HUES64 (cell line): ENCODE results near the gene ADAMTS16.

Source experiments
- H3K27ac ChIP-seq: 2 replicates; pipeline ENCODE4 v1.7.0; 2013; ENCODE audit warnings: low read depth, low read length, inconsistent platforms
- H3K27me3 ChIP-seq: 2 replicates; pipeline ENCODE4 v1.6.1; 2013; ENCODE audit warnings: mild to moderate bottlenecking, low read length; ENCODE audit not compliant: insufficient read depth
- H3K36me3 ChIP-seq: 2 replicates; pipeline ENCODE4 v1.6.1; 2013; ENCODE audit warnings: mild to moderate bottlenecking, low read length; ENCODE audit not compliant: insufficient read depth
- H3K4me1 ChIP-seq: 2 replicates; pipeline ENCODE4 v1.6.1; 2013; ENCODE audit warnings: mild to moderate bottlenecking, low read length, moderate library complexity; ENCODE audit not compliant: insufficient read depth
- H3K4me3 ChIP-seq: 2 replicates; pipeline ENCODE4 v1.5.1; 2013; ENCODE audit warnings: mild to moderate bottlenecking, low read length, moderate library complexity
- H3K9ac ChIP-seq: 2 replicates; pipeline ENCODE4 v1.6.1; 2013; ENCODE audit warnings: mild to moderate bottlenecking, low read depth, low read length
- H3K9me3 ChIP-seq: 2 replicates; pipeline ENCODE4 v1.6.1; 2013; ENCODE audit warnings: low read depth, low read length; ENCODE audit not compliant: insufficient read depth
- WGBS: fragments of 150-250, 120-280 bp; methylation state at CpG from one replicate; pipeline ENCODE4 v1.1.7; 2013; ENCODE audit warnings: missing lambda C conversion rate; 5-methylcytosine and 5-hydroxymethylcytosine counted together

ADAMTS16 gene

DNA sequence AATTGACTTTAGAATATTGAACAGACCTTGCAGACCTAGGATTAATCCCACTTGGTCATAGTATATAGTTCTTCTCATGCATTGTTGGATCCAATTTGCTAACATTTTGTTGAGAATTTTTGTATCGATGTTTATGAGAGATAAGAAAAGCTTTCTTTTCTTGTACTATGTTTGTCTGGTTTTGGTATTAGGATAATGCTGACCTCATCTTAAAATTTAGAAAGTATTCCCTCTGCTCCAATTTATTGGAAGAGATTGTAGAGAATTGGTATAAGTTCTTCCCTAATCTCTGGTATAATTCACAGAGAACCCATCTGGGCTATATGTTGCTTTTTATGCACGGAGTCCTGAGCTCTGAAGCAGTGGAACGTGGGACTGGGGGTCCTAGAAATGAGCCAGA is 67.7 kb downstream of the ADAMTS16 start:
- Histone ChIP-seq H3K4me3 (no peak overlapping the region), H3K4me1 (no peaks in the 10 kb centered on the region), H3K27me3 (no peaks in the 10 kb centered on the region), H3K27ac (no peak overlapping the region), H3K9me3 (no peaks in the 10 kb centered on the region), H3K36me3 (peaks cover 31% of the 10 kb centered on the region), H3K9ac (no peak overlapping the region)
- WGBS = 98% methylated on average over 3 of the region's 3 CpGs

GRCh38 chr5:5209089-5209488 is 69.0 kb downstream of the ADAMTS16 start:
- no peak overlapping the region for H3K27ac ChIP-seq
- 93% methylated on average over 5 of the region's 5 CpGs for WGBS
- H3K4me1 ChIP-seq = no peaks in the 10 kb centered on the region
- no peak overlapping the region for H3K9ac ChIP-seq
- H3K4me3 ChIP-seq = no peak overlapping the region
- H3K9me3 ChIP-seq = no peaks in the 10 kb centered on the region
- no peaks in the 10 kb centered on the region for H3K27me3 ChIP-seq
- H3K36me3 ChIP-seq = peaks cover 19% of the 10 kb centered on the region

GRCh38 chr5:5209510-5210286 is 69.6 kb downstream of the ADAMTS16 start:
- H3K27me3 ChIP-seq = no peaks in the 10 kb centered on the region
- 92% methylated on average over 4 of the region's 5 CpGs for WGBS
- no peak overlapping the region for H3K9ac ChIP-seq
- H3K4me1 ChIP-seq = no peaks in the 10 kb centered on the region
- peaks cover 14% of the 10 kb centered on the region for H3K36me3 ChIP-seq
- no peaks in the 10 kb centered on the region for H3K9me3 ChIP-seq
- no peak overlapping the region for H3K4me3 ChIP-seq
- no peak overlapping the region for H3K27ac ChIP-seq

DNA sequence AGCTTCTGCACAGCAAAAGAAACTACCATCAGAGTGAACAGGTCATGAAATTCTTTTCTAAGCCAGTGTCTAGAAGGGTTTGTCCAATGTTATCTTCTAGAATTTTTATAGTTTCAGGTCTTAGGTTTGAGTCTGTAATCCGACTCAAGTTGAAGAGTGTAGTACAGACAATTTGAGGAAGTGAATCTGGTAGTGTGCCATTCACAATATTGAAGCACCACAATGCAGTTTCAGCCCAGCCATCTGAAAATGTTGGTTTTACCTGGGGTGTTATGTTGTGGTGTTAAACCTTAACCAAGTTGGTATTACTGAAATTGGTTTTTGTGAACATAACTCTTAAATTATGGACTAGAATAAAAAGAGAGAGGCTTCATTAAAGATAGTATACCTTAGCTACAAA is 77.2 kb downstream of the ADAMTS16 start:
- Histone ChIP-seq H3K27me3 (no peaks in the 10 kb centered on the region), H3K9me3 (no peaks in the 10 kb centered on the region), H3K27ac (no peak overlapping the region), H3K9ac (no peak overlapping the region), H3K4me1 (no peaks in the 10 kb centered on the region), H3K4me3 (no peak overlapping the region), H3K36me3 (no peaks in the 10 kb centered on the region)
- WGBS = 96% methylated on average over 1 of the region's 1 CpG

DNA sequence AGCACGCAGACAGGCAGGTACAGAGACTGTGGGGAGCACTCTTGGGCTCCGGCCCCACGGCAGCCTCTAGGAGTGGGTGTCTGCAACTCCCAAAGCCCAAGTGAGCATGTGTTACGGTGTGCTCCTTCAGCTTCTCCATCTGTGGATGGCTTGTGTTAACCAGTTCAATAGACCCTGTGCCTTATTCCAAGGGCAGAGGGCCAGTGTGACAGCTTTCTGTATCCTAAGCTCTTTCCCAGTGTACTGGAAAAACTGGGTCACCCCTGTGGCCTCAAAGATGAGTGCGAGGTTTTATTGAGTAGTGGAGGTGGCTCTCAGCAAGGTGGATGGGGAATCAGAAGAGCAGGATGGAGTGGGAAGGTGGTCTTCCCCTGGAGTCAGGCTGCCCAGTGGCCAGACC is 78.3 kb downstream of the ADAMTS16 start:
- H3K4me1 ChIP-seq = no peaks in the 10 kb centered on the region
- 96% methylated on average over 5 of the region's 5 CpGs for WGBS
- H3K9me3 ChIP-seq = no peaks in the 10 kb centered on the region
- no peaks in the 10 kb centered on the region for H3K27me3 ChIP-seq
- H3K27ac ChIP-seq = no peak overlapping the region
- peaks cover 9% of the 10 kb centered on the region; the same call in 1 of the 2 replicates for H3K36me3 ChIP-seq
- no peak overlapping the region for H3K4me3 ChIP-seq
- no peak overlapping the region for H3K9ac ChIP-seq

- Histone ChIP-seq H3K9me3 (no peaks in the 10 kb centered on the region), H3K27ac (no peak overlapping the region), H3K4me1 (no peaks in the 10 kb centered on the region), H3K4me3 (no peak overlapping the region), H3K36me3 (peaks cover 15% of the 10 kb centered on the region), H3K9ac (no peak overlapping the region), H3K27me3 (no peaks in the 10 kb centered on the region)
- 95% methylated on average over 3 of the region's 3 CpGs for WGBS
Measured at GRCh38 chr5:5219541-5219940, 79.4 kb downstream of the ADAMTS16 start.

DNA sequence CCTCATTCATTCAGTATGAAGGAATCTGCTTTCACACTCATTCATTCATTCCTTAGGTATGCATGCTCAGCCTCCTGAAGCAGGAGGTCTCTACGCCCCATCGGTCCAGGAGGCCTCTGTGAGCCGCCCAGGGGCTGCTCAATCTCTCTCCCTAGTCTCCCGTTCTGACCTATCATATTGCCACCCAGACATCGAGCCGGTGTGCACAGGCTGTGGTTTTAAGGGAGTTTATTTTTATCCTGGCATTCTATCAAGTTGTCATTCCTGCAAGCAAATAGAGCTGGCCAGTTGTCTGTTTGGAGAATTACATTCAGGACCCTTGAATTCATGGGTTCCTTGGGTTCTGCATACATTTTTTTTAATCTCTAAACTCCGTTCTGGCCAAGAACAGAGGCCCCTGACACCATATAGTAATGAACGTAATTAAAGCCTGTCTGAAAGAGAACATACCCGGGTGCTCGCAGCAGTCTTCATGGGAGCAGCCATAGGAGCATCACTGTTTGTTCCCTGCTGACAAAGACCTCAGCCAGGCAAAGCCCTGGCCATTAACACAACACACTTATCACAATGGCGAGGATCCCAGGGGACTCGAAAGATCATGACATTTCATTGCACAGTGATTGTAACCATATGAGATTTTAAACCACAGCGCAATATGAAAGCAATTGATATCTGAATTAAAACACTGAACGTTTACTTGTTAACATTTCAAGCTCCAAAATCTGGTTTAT is 80.9 kb downstream of the ADAMTS16 start:
- WGBS = 93% methylated on average over 14 of the region's 14 CpGs
- Histone ChIP-seq H3K9ac (no peak overlapping the region), H3K9me3 (no peaks in the 10 kb centered on the region), H3K36me3 (peaks cover 16% of the 10 kb centered on the region), H3K27me3 (no peaks in the 10 kb centered on the region), H3K4me3 (no peak overlapping the region), H3K27ac (no peak overlapping the region), H3K4me1 (no peaks in the 10 kb centered on the region)

GRCh38 chr5:5221724-5222123 is 81.6 kb downstream of the ADAMTS16 start:
- no peak overlapping the region for H3K4me3 ChIP-seq
- H3K36me3 ChIP-seq = peaks cover 16% of the 10 kb centered on the region
- no peaks in the 10 kb centered on the region for H3K9me3 ChIP-seq
- H3K9ac ChIP-seq = no peak overlapping the region
- H3K27me3 ChIP-seq = no peaks in the 10 kb centered on the region
- no peaks in the 10 kb centered on the region for H3K4me1 ChIP-seq
- WGBS = 97% methylated on average over 4 of the region's 4 CpGs
- H3K27ac ChIP-seq = no peak overlapping the region

DNA sequence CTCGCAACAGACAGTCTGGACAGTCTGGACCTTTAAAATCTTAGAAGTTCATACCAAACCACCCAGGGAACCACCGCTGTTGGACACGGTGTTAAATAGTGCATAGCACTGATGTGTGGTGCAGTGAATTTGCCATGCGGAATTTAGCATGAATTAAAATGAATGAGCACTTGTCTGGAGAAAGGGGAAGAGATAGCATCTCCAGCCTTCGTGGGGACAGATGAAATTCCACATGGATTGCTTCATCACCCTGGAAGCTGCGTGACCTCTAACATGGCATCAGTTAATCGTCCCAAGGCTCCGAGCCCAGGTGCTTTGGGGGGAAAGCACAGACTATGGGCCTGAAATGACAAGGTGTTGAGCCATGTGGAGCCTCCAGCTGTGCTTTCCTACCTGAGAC is 91.4 kb downstream of the ADAMTS16 start:
- H3K27me3 ChIP-seq = no peaks in the 10 kb centered on the region
- 92% methylated on average over 8 of the region's 8 CpGs for WGBS
- no peaks in the 10 kb centered on the region for H3K9me3 ChIP-seq
- H3K27ac ChIP-seq = no peak overlapping the region
- no peak overlapping the region for H3K9ac ChIP-seq
- no peaks in the 10 kb centered on the region for H3K4me1 ChIP-seq
- peaks cover 4% of the 10 kb centered on the region; the same call in 1 of the 2 replicates for H3K36me3 ChIP-seq
- no peak overlapping the region for H3K4me3 ChIP-seq

GRCh38 chr5:5234912-5235311 is 94.8 kb downstream of the ADAMTS16 start:
- Histone ChIP-seq H3K4me3 (no peak overlapping the region), H3K9ac (no peak overlapping the region), H3K27ac (no peak overlapping the region), H3K36me3 (peaks cover 21% of the 10 kb centered on the region), H3K9me3 (no peaks in the 10 kb centered on the region), H3K4me1 (no peaks in the 10 kb centered on the region), H3K27me3 (no peaks in the 10 kb centered on the region)
- 94% methylated on average over 9 of the region's 11 CpGs for WGBS

GRCh38 chr5:5235685-5236084 is 95.6 kb downstream of the ADAMTS16 start:
- H3K36me3 ChIP-seq = peaks cover 23% of the 10 kb centered on the region
- H3K27me3 ChIP-seq = no peaks in the 10 kb centered on the region
- 89% methylated on average over 4 of the region's 4 CpGs for WGBS
- no peak overlapping the region for H3K9ac ChIP-seq
- no peaks in the 10 kb centered on the region for H3K4me1 ChIP-seq
- no peaks in the 10 kb centered on the region for H3K9me3 ChIP-seq
- no peak overlapping the region for H3K27ac ChIP-seq
- no peak overlapping the region for H3K4me3 ChIP-seq
